Endothelial cell of umbilical vein (primary cell): ENCODE results near the gene CHN1. TPM values are rescaled to one million over a fixed set of nuclear protein-coding genes. Genes with fewer than 3 reads are reported as not detected.

Experiments used
- BruUV-seq: library from RNA; stranded (reverse); fragments of 400-500 nt; replicated peaks from 2 replicates; lab custom pipeline; 2021; lab: Mats Ljungman, UMichigan
- CTCF ChIA-PET: fragments of 300-600, 350-600 bp; sonication (Branson Sonifier 250); formaldehyde crosslinking; loops from one replicate; lab custom pipeline; 2021; ENCODE audit warnings: antibody characterized with exemption, inconsistent platforms; lab: Charles Lee
- POLR2A ChIA-PET: fragments of 300-600, 350-600 bp; sonication (Branson Sonifier 250); formaldehyde crosslinking; loops from one replicate; lab custom pipeline; 2021; ENCODE audit warnings: antibody characterized with exemption, inconsistent platforms; lab: Charles Lee
- DNase-seq: peaks from one replicate; pipeline ENCODE4 v3.0.0-alpha.2; 2011; ENCODE audit warnings: low read depth, low spot score
- FAIRE-seq: peaks from 2 replicates; lab custom pipeline; 2011; peaks lifted over from hg19 to GRCh38; lab: Jason Lieb, UNC
- H2AFZ ChIP-seq: 2 replicates; pipeline ENCODE4 v1.6.0; 2012; ENCODE audit warnings: low read depth, low read length, control low read depth, inconsistent platforms
- H3K27ac ChIP-seq: 2 replicates; pipeline ENCODE4 v1.5.1; 2011; ENCODE audit warnings: low read depth, mild to moderate bottlenecking, control low read depth, low read length, moderate library complexity; ENCODE audit not compliant: insufficient read depth
- H3K27me3 ChIP-seq, 2 experiments: 2 replicates each; pipeline versions ENCODE4 v1.6.0 to v1.6.1; 2011; ENCODE audit warnings: low read length in 2 of 2, mixed read lengths in 1 of 2; ENCODE audit not compliant: control insufficient read depth in 2 of 2, insufficient read depth in 2 of 2
- H3K36me3 ChIP-seq, 2 experiments: 2 replicates in 1 of 2; 3 replicates in 1 of 2; pipeline ENCODE4 v1.5.1; 2011; ENCODE audit warnings: low read length in 2 of 2, mild to moderate bottlenecking in 1 of 2, moderate library complexity in 1 of 2; ENCODE audit not compliant: control insufficient read depth in 2 of 2, insufficient read depth in 2 of 2; ENCODE audit errors: extremely low read depth in 1 of 2
- H3K4me1 ChIP-seq: 3 replicates; pipeline ENCODE4 v1.5.1; 2011; ENCODE audit warnings: mild to moderate bottlenecking, low read length; ENCODE audit not compliant: control insufficient read depth, insufficient read depth; ENCODE audit errors: extremely low read depth
- H3K4me2 ChIP-seq: 2 replicates; pipeline ENCODE4 v1.6.1; 2011; ENCODE audit warnings: low read length, control low read depth, mixed read lengths; ENCODE audit not compliant: insufficient read depth
- H3K4me3 ChIP-seq, 3 experiments: fragments of 200-600 bp in 1 of 3; sonication (generic), shearing (Covaris generic) in 1 of 3; replicated peaks in 1 of 3; 2 replicates each; pipeline ENCODE4 v1.5.1; 2011 to 2016; ENCODE audit warnings: control low read depth in 3 of 3, low read length in 3 of 3, mild to moderate bottlenecking in 2 of 3, inconsistent platforms in 1 of 3, low read depth in 1 of 3, moderate library complexity in 1 of 3; ENCODE audit not compliant: insufficient read depth in 1 of 3
- H3K79me2 ChIP-seq: 2 replicates; pipeline ENCODE4 v1.6.0; 2012; ENCODE audit warnings: low read length, inconsistent platforms; ENCODE audit not compliant: control insufficient read depth, insufficient read depth
- H3K9ac ChIP-seq: replicated peaks from 2 replicates; pipeline ENCODE3; 2011; ENCODE audit warnings: low read length, control low read depth; ENCODE audit not compliant: insufficient read depth; ENCODE audit errors: extremely low read depth
- H3K9me1 ChIP-seq: replicated peaks from 3 replicates; pipeline ENCODE4 v1.6.0; 2011; ENCODE audit warnings: mild to moderate bottlenecking, low read length; ENCODE audit not compliant: control insufficient read depth, insufficient read depth; ENCODE audit errors: extremely low read depth
- H3K9me3 ChIP-seq: replicated peaks from 2 replicates; pipeline ENCODE4 v1.5.1; 2012; ENCODE audit warnings: low read length, inconsistent platforms; ENCODE audit not compliant: control insufficient read depth, insufficient read depth
- H4K20me1 ChIP-seq: replicated peaks from 2 replicates; pipeline ENCODE3; 2011; ENCODE audit warnings: mild to moderate bottlenecking, low read length; ENCODE audit not compliant: control insufficient read depth, insufficient read depth; ENCODE audit errors: extremely low read depth
- EZH2 ChIP-seq: IDR thresholded peaks from 2 replicates; pipeline ENCODE4 v1.6.1; 2012; ENCODE audit warnings: borderline replicate concordance, low read depth, mild to moderate bottlenecking, moderate library complexity, low read length, inconsistent platforms; ENCODE audit not compliant: severe bottlenecking
- FOS ChIP-seq: IDR thresholded peaks from 2 replicates; pipeline ENCODE4 v1.6.1; 2011; ENCODE audit warnings: mild to moderate bottlenecking, low read length, moderate library complexity, borderline replicate concordance; ENCODE audit not compliant: insufficient read depth
- GATA2 ChIP-seq: IDR thresholded peaks from 2 replicates; pipeline ENCODE4 v1.7.0; 2011; ENCODE audit warnings: low read depth, mild to moderate bottlenecking, moderate library complexity, mixed read lengths, low read length; ENCODE audit not compliant: insufficient read length, insufficient read depth
- JUN ChIP-seq: IDR thresholded peaks from 2 replicates; pipeline ENCODE4 v1.6.1; 2011; ENCODE audit warnings: borderline replicate concordance, low read depth; ENCODE audit not compliant: insufficient read length, insufficient read depth
- MAX ChIP-seq: IDR thresholded peaks from 2 replicates; pipeline ENCODE4 v1.6.1; 2011; ENCODE audit not compliant: insufficient read depth, insufficient read length
- MYC ChIP-seq: IDR thresholded peaks from one replicate; pipeline ENCODE4 v1.6.1; 2011; ENCODE audit warnings: mild to moderate bottlenecking, low read depth, low read length
- POLR2A ChIP-seq: IDR thresholded peaks from 2 replicates; pipeline ENCODE4 v1.6.1; 2012; ENCODE audit warnings: low read depth, mild to moderate bottlenecking, control low read depth, low read length
- POLR2AphosphoS5 ChIP-seq: IDR thresholded peaks from 2 replicates; pipeline ENCODE4 v1.6.1; 2012; ENCODE audit warnings: low read depth, mild to moderate bottlenecking, control low read depth, low read length, moderate library complexity; ENCODE audit not compliant: insufficient read depth
- dilution Hi-C: fragments of 300-500 bp; cut with MboI; formaldehyde crosslinking; loops from one replicate; pipeline ENCODE4 v1.15.0; 2019; ENCODE audit warnings: low sequenced_read_pairs; ENCODE audit not compliant: extremely low pct_ligation_motif_present
- intact Hi-C: fragments of 100-400 bp; cut with micrococcal nuclease; formaldehyde crosslinking; loops from one replicate; pipeline ENCODE4 v1.10.0; 2022
- polyA plus RNA-seq, 4 experiments: library from polyadenylated mRNA; depleted of rRNA in 3 of 4; stranded (reverse) in 3 of 4; unstranded in 1 of 4; fragments of >200 nt; gene quantifications; 2 replicates each; pipeline versions ENCODE4 v1.2.1 to v1.2.3, GENCODE V29; 2011 to 2012; ENCODE audit warnings: missing spikeins in 1 of 4
- total RNA-seq: library from RNA; stranded (reverse); gene quantifications from 2 replicates; pipeline ENCODE4 v1.2.3, GENCODE V29; 2021
- TF ChIP-seq, protein P1 (sequence below), 2 donors: IDR thresholded peaks; 1 replicate in 1 of 2; 2 replicates in 1 of 2; pipeline ENCODE4 v1.5.1; 2011; ENCODE audit warnings: low read length in 2 of 2, mild to moderate bottlenecking in 2 of 2, moderate library complexity in 2 of 2, control low read depth in 1 of 2, inconsistent platforms in 1 of 2, low read depth in 1 of 2; ENCODE audit not compliant: insufficient read depth in 1 of 2; ENCODE audit errors: extremely low read depth in 1 of 2

CHN1 gene
- total and polyA plus RNA-seq, 2 donors (not counting 3 experiments of a cell fraction or from before 2014, with no cell fraction given): 23.3 to 24.9 TPM

DNA sequence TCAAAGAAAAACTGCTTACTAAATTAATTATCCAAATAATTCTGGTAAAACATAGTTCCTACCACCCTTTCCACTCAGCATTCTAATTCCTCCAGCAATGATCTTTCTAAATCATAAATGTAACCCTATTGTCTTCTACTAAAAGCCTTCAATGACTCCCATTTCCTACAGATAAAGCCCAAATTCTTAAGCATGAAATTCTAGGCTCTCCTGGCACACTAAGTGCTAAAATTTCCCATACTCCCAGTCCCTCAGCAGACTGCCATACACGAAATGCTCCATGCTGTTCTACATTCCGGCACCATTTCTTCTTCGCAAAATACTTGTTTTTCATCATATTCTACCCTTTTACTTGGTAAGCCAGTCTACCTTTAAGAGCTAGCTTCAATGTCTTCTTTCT is 96.9 kb downstream of the CHN1 start:
- no peaks in the 10 kb centered on the region for H3K4me1 ChIP-seq
- no peaks in the 10 kb centered on the region for H3K9me1 ChIP-seq
- H4K20me1 ChIP-seq: no peaks in the 10 kb centered on the region
- no peak overlapping the region for H2AFZ ChIP-seq
- no peaks in the 10 kb centered on the region for H3K27me3 ChIP-seq
- CTCF ChIA-PET: interaction anchor here (2.6 kb wide), 1 partner anchor 137 kb away, joined by 7 read pairs; no protein-coding TSS in a partner anchor
- H3K9ac ChIP-seq: no peak overlapping the region
- BruUV-seq: no TSS peak
- POLR2A ChIA-PET: no interaction called here
- intact Hi-C loops: no loop called here
- H3K36me3 ChIP-seq: no peaks in the 10 kb centered on the region
- FAIRE-seq: no peak
- no peak for DNase-seq
- no peaks in the 10 kb centered on the region for H3K79me2 ChIP-seq
- H3K27ac ChIP-seq: no peak overlapping the region
- dilution Hi-C loops: no loop called here
- H3K4me2 ChIP-seq: no peak overlapping the region
- H3K4me3 ChIP-seq: no peak overlapping the region
- no peak for TF ChIP-seq FOS
- no peaks in the 10 kb centered on the region for H3K9me3 ChIP-seq

DNA sequence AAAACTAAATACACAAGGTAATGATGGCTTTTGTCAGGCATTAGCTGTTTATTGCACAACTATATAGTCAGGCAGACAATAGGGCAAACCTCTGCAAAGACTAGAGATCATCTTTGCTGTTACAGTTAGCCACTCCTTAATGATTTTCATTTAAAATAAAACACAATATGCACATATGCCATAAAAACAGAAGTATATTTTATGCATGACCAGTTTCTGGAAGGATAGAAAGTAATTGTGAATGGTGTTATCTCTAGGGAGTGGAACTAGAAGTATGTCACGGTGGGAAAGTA is 102.0 kb downstream of the CHN1 start:
- ChIA-PET CTCF (interaction anchor here (1.2 kb wide), 2 partner anchors 27 to 132 kb away, joined by 3 to 4 read pairs; no protein-coding TSS in a partner anchor), POLR2A (no interaction called here)

More for the DNA sequence above, 102.0 kb downstream of the CHN1 start:
- H3K79me2 ChIP-seq: no peaks in the 10 kb centered on the region
- dilution Hi-C loops: no loop called here
- no peaks in the 10 kb centered on the region for H3K9me1 ChIP-seq
- H4K20me1 ChIP-seq: no peaks in the 10 kb centered on the region
- H3K9ac ChIP-seq: no peak overlapping the region
- no peak overlapping the region for H2AFZ ChIP-seq
- H3K27ac ChIP-seq: no peak overlapping the region
- TF ChIP-seq MYC (no peak), POLR2A (no peak), JUN (no peak), GATA2 (no peak), FOS (no peak), MAX (no peak), POLR2AphosphoS5 (no peak), EZH2 (no peak)
- TF ChIP-seq, protein P1, sequence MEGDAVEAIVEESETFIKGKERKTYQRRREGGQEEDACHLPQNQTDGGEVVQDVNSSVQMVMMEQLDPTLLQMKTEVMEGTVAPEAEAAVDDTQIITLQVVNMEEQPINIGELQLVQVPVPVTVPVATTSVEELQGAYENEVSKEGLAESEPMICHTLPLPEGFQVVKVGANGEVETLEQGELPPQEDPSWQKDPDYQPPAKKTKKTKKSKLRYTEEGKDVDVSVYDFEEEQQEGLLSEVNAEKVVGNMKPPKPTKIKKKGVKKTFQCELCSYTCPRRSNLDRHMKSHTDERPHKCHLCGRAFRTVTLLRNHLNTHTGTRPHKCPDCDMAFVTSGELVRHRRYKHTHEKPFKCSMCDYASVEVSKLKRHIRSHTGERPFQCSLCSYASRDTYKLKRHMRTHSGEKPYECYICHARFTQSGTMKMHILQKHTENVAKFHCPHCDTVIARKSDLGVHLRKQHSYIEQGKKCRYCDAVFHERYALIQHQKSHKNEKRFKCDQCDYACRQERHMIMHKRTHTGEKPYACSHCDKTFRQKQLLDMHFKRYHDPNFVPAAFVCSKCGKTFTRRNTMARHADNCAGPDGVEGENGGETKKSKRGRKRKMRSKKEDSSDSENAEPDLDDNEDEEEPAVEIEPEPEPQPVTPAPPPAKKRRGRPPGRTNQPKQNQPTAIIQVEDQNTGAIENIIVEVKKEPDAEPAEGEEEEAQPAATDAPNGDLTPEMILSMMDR (IDR thresholded peaks at IDR 0.05; ENCODE audit: extremely low read depth in 1 of 2, insufficient read depth in 1 of 2, low read depth in 1 of 2, low read length in 2 of 2): no peak
- intact Hi-C loops: no loop called here
- H3K4me1 ChIP-seq: no peaks in the 10 kb centered on the region
- DNase-seq: no peak
- no peaks in the 10 kb centered on the region for H3K9me3 ChIP-seq
- FAIRE-seq: no peak
- no TSS peak for BruUV-seq
- H3K4me3 ChIP-seq: no peak overlapping the region
- no peaks in the 10 kb centered on the region for H3K27me3 ChIP-seq
- H3K36me3 ChIP-seq: no peaks in the 10 kb centered on the region
- H3K4me2 ChIP-seq: no peak overlapping the region
